Transverse colon (tissue), 4 donors: ENCODE measurements around the gene CCR8.
"Not testable (repeated sequence)": the region's sequence is repeated elsewhere in the genome, so short reads cannot be mapped to it uniquely, and the experiment has no call there.

Experiments used
- EP300 ChIP-seq: sonication (generic); formaldehyde crosslinking; IDR thresholded peaks from one replicate; pipeline ENCODE4 v1.6.1; 2017; ENCODE audit warnings: antibody characterized with exemption, low read depth
- POLR2A ChIP-seq: fragments of 450-650 bp; IDR thresholded peaks from one replicate; pipeline ENCODE4 v1.6.1; 2016; ENCODE audit warnings: antibody characterized with exemption, mild to moderate bottlenecking, moderate library complexity
- POLR2AphosphoS5 ChIP-seq, 3 donors: sonication (generic); formaldehyde crosslinking; IDR thresholded peaks; one replicate each; pipeline ENCODE4 v1.6.1; 2016; ENCODE audit warnings: antibody characterized with exemption in 3 of 3
- TF ChIP-seq, protein P1 (sequence below), 5 experiments: fragments of 200-600 bp in 3 of 5; fragments of 450-650 bp in 2 of 5; sonication (generic) in 3 of 5; IDR thresholded peaks; 1 replicate in 2 of 5; 2 replicates in 3 of 5; pipeline ENCODE4 v1.5.1; 2016 to 2017; ENCODE audit warnings: antibody characterized with exemption in 5 of 5, inconsistent platforms in 3 of 5, mild to moderate bottlenecking in 2 of 5, moderate library complexity in 1 of 5

- TF ChIP-seq POLR2A; POLR2AphosphoS5 (IDR thresholded peaks at IDR 0.05); EP300: not testable (repeated sequence)
- TF ChIP-seq, protein P1, sequence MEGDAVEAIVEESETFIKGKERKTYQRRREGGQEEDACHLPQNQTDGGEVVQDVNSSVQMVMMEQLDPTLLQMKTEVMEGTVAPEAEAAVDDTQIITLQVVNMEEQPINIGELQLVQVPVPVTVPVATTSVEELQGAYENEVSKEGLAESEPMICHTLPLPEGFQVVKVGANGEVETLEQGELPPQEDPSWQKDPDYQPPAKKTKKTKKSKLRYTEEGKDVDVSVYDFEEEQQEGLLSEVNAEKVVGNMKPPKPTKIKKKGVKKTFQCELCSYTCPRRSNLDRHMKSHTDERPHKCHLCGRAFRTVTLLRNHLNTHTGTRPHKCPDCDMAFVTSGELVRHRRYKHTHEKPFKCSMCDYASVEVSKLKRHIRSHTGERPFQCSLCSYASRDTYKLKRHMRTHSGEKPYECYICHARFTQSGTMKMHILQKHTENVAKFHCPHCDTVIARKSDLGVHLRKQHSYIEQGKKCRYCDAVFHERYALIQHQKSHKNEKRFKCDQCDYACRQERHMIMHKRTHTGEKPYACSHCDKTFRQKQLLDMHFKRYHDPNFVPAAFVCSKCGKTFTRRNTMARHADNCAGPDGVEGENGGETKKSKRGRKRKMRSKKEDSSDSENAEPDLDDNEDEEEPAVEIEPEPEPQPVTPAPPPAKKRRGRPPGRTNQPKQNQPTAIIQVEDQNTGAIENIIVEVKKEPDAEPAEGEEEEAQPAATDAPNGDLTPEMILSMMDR (IDR thresholded peaks at IDR 0.05), result not testable (repeated sequence)
Observed at GRCh38 chr3:39351134-39351533, 21.6 kb downstream of the CCR8 start.
